Measurements from ENCODE around the gene CNTNAP2. TPM values are rescaled to one million over a fixed set of nuclear protein-coding genes. Genes with fewer than 3 reads are reported as not detected.

CNTNAP2 gene
- total RNA-seq, 6 experiments from 2014 or later = 1.8 to 8.1 (median 3.9) TPM

- ATAC-seq (no peak), DNase-seq (no peak)
- H3K27me3 ChIP-seq = no peaks in the 10 kb centered on the region
- no peaks in the 10 kb centered on the region for H3K9me3 ChIP-seq
- intact Hi-C loops (cut with DNase I) = no loop called here
- no peak overlapping the region for H3K27ac ChIP-seq
- H3K36me3 ChIP-seq = no peaks in the 10 kb centered on the region
- no peak overlapping the region for H3K4me3 ChIP-seq
- H3K4me1 ChIP-seq = no peaks in the 10 kb centered on the region
- TF ChIP-seq CTCF (IDR thresholded peaks at IDR 0.05) = no peak
- TF ChIP-seq POLR2A (IDR thresholded peaks at IDR 0.05) = no peak
- WGBS (ENCODE audit: insufficient coverage, low coverage, low lambda C conversion rate, missing lambda C conversion rate) = 46% methylated on average over 4 of the region's 4 CpGs
These were observed 1358.3 kb downstream of the CNTNAP2 start for GRCh38 chr7:147474862-147475261.

GRCh38 chr7:147477526-147477925 lies 1360.9 kb downstream of the CNTNAP2 start:
- Histone ChIP-seq H3K27me3 (no peaks in the 10 kb centered on the region), H3K9me3 (no peaks in the 10 kb centered on the region), H3K36me3 (no peaks in the 10 kb centered on the region), H3K27ac (no peak overlapping the region), H3K4me1 (no peaks in the 10 kb centered on the region), H3K4me3 (no peak overlapping the region)
- 44% methylated on average over 3 of the region's 3 CpGs for WGBS (ENCODE audit: insufficient coverage, low coverage, low lambda C conversion rate, missing lambda C conversion rate)
- intact Hi-C loops (cut with DNase I) = no loop called here
- no peak for ATAC-seq
- TF ChIP-seq CTCF (IDR thresholded peaks at IDR 0.05) = no peak
- no peak for TF ChIP-seq POLR2A (IDR thresholded peaks at IDR 0.05)
- no peak for DNase-seq

GRCh38 chr7:147478796-147479195 lies 1362.2 kb downstream of the CNTNAP2 start:
- Histone ChIP-seq H3K27ac (no peak overlapping the region), H3K9me3 (no peaks in the 10 kb centered on the region), H3K36me3 (no peaks in the 10 kb centered on the region), H3K27me3 (no peaks in the 10 kb centered on the region), H3K4me3 (no peak overlapping the region), H3K4me1 (no peaks in the 10 kb centered on the region)
- WGBS (ENCODE audit: insufficient coverage, low coverage, low lambda C conversion rate, missing lambda C conversion rate) = 16% methylated on average over 3 of the region's 3 CpGs
- DNase-seq (no peak), ATAC-seq (no peak)
- no peak for TF ChIP-seq POLR2A (IDR thresholded peaks at IDR 0.05)
- no peak for TF ChIP-seq CTCF (IDR thresholded peaks at IDR 0.05)
- intact Hi-C loops (cut with DNase I) = no loop called here

- WGBS (ENCODE audit: insufficient coverage, low coverage, low lambda C conversion rate, missing lambda C conversion rate) = 50% methylated on average over 6 of the region's 6 CpGs
- TF ChIP-seq CTCF (IDR thresholded peaks at IDR 0.05) (no peak), POLR2A (IDR thresholded peaks at IDR 0.05) (no peak)
- intact Hi-C loops (cut with DNase I) = no loop called here
- no peaks in the 10 kb centered on the region for H3K4me1 ChIP-seq
- H3K36me3 ChIP-seq = no peaks in the 10 kb centered on the region
- H3K27ac ChIP-seq = no peak overlapping the region
- DNase-seq (no peak), ATAC-seq (no peak)
- H3K27me3 ChIP-seq = no peaks in the 10 kb centered on the region
- no peaks in the 10 kb centered on the region for H3K9me3 ChIP-seq
- H3K4me3 ChIP-seq = no peak overlapping the region
These were observed 1367.2 kb downstream of the CNTNAP2 start for GRCh38 chr7:147483634-147484292.
